Measurements from ENCODE around the gene NAT14.

DNA sequence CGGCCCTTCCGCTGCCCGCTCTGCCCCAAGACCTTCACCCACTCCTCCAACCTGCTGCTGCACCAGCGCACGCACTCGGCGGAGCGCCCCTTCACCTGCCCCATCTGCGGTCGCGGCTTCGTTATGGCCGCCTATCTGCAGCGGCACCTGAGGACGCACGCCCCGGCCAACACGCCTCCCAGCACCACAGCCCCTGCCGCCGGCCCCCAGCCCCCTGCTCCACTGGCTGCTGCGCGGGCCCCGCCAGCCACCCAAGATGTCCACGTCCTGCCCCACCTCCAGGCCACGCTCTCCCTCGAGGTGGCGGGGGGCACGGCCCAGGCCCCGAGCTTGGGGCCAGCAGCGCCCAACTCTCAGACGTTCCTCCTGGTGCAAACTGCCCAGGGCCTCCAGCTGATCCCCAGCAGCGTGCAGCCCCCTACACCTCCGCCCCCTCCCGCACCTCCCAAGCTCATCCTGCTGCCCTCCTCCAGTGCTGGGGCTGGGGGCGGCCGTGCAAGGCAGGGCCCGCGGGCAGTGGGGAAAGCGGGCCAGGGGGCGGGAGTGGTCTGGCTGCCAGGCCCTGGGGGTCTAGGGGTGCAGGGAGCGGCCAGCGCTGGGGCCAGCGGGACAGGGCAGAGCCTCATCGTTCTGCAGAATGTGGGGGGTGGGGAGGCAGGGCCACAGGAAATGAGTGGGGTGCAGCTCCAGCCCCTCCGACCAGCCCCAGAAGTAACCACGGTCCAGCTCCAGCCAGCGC is 1.9 kb upstream of the NAT14 start:
- TF ChIP-seq SIN3A (IDR thresholded peaks at IDR 0.05; ENCODE audit: borderline replicate concordance, insufficient read depth, low read length), result no peak
- no peak for TF ChIP-seq TAF1 (IDR thresholded peaks at IDR 0.05; ENCODE audit: borderline replicate concordance, insufficient read depth, low read length)
- TF ChIP-seq POLR2AphosphoS5 (IDR thresholded peaks at IDR 0.05; ENCODE audit: low read depth, low read length), result no peak
- TF ChIP-seq FOXP2 (optimal IDR thresholded peaks at IDR 0.05; ENCODE audit: borderline replicate concordance, extremely low read depth, extremely low read length, insufficient read depth), result no peak
